ENCODE results near the gene SSTR5.

The SSTR5 gene

DNA sequence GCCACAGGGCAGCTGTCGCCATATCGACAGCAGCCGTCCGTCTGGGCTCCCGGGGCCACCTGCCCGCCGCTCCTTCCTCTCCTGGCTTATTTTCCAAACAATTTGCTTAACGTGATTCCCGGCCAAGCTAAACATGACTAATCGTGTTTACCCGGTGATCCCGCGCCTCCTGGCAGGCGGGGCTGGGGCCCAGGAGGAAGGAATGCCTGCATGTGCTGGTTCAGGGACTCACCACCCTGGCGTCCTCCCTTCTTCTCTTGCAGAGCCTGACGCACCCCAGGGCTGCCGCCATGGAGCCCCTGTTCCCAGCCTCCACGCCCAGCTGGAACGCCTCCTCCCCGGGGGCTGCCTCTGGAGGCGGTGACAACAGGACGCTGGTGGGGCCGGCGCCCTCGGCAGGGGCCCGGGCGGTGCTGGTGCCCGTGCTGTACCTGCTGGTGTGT, 6.1 kb downstream of the SSTR5 start:
- TF ChIP-seq, protein P1, sequence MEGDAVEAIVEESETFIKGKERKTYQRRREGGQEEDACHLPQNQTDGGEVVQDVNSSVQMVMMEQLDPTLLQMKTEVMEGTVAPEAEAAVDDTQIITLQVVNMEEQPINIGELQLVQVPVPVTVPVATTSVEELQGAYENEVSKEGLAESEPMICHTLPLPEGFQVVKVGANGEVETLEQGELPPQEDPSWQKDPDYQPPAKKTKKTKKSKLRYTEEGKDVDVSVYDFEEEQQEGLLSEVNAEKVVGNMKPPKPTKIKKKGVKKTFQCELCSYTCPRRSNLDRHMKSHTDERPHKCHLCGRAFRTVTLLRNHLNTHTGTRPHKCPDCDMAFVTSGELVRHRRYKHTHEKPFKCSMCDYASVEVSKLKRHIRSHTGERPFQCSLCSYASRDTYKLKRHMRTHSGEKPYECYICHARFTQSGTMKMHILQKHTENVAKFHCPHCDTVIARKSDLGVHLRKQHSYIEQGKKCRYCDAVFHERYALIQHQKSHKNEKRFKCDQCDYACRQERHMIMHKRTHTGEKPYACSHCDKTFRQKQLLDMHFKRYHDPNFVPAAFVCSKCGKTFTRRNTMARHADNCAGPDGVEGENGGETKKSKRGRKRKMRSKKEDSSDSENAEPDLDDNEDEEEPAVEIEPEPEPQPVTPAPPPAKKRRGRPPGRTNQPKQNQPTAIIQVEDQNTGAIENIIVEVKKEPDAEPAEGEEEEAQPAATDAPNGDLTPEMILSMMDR (IDR thresholded peaks at IDR 0.05; ENCODE audit: insufficient read depth, low read length, poor library complexity, severe bottlenecking): no peak
- DNase-seq (ENCODE audit: extremely low read depth, insufficient read length): no peak
- H3K27me3 ChIP-seq (replicated peaks; ENCODE audit: control insufficient read depth, insufficient read depth, low read length): no peaks in the 10 kb centered on the region
- H3K4me3 ChIP-seq (replicated peaks; ENCODE audit: low read depth, low read length): no peak overlapping the region
- no peaks in the 10 kb centered on the region for H3K36me3 ChIP-seq (ENCODE audit: control insufficient read depth, insufficient read depth, low read length)

DNA sequence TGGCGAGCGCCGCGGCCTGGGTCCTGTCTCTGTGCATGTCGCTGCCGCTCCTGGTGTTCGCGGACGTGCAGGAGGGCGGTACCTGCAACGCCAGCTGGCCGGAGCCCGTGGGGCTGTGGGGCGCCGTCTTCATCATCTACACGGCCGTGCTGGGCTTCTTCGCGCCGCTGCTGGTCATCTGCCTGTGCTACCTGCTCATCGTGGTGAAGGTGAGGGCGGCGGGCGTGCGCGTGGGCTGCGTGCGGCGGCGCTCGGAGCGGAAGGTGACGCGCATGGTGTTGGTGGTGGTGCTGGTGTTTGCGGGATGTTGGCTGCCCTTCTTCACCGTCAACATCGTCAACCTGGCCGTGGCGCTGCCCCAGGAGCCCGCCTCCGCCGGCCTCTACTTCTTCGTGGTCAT, 6.8 kb downstream of the SSTR5 start:
- DNase-seq (ENCODE audit: extremely low read depth, insufficient read length): no peak
- Histone ChIP-seq H3K27me3 (replicated peaks; ENCODE audit: control insufficient read depth, insufficient read depth, low read length) (no peaks in the 10 kb centered on the region), H3K36me3 (ENCODE audit: control insufficient read depth, insufficient read depth, low read length) (no peaks in the 10 kb centered on the region), H3K4me3 (replicated peaks; ENCODE audit: low read depth, low read length) (no peak overlapping the region)
- TF ChIP-seq, protein P1 (IDR thresholded peaks at IDR 0.05; ENCODE audit: insufficient read depth, low read length, poor library complexity, severe bottlenecking): no peak

DNA sequence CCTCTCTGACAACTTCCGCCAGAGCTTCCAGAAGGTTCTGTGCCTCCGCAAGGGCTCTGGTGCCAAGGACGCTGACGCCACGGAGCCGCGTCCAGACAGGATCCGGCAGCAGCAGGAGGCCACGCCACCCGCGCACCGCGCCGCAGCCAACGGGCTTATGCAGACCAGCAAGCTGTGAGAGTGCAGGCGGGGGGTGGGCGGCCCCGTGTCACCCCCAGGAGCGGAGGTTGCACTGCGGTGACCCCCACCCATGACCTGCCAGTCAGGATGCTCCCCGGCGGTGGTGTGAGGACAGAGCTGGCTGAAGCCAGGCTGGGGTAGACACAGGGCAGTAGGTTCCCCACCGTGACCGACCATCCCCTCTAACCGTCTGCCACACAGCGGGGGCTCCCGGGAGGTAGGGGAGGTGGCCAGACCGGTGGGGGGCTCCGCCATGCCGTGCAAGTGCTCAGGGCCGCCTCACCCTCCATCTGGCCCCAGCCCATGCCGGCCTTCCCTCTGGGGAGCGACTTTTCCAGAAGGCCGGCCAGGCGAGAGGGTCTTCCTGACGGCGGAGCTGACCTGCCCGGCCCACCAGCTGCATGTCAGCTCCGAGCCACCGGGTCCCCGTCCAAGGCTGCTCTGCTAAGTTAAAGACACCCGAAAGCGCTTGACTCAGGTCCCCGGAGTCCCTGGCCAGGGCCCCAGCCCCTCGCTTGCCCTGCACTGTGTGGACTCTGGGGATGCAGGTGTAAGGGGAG, 7.4 kb downstream of the SSTR5 start:
- no peaks in the 10 kb centered on the region for H3K27me3 ChIP-seq (replicated peaks; ENCODE audit: control insufficient read depth, insufficient read depth, low read length)
- H3K36me3 ChIP-seq (ENCODE audit: control insufficient read depth, insufficient read depth, low read length): no peaks in the 10 kb centered on the region
- DNase-seq (ENCODE audit: extremely low read depth, insufficient read length): no peak
- TF ChIP-seq, protein P1 (IDR thresholded peaks at IDR 0.05; ENCODE audit: insufficient read depth, low read length, poor library complexity, severe bottlenecking): no peak
- H3K4me3 ChIP-seq (replicated peaks; ENCODE audit: low read depth, low read length): no peak overlapping the region

DNA sequence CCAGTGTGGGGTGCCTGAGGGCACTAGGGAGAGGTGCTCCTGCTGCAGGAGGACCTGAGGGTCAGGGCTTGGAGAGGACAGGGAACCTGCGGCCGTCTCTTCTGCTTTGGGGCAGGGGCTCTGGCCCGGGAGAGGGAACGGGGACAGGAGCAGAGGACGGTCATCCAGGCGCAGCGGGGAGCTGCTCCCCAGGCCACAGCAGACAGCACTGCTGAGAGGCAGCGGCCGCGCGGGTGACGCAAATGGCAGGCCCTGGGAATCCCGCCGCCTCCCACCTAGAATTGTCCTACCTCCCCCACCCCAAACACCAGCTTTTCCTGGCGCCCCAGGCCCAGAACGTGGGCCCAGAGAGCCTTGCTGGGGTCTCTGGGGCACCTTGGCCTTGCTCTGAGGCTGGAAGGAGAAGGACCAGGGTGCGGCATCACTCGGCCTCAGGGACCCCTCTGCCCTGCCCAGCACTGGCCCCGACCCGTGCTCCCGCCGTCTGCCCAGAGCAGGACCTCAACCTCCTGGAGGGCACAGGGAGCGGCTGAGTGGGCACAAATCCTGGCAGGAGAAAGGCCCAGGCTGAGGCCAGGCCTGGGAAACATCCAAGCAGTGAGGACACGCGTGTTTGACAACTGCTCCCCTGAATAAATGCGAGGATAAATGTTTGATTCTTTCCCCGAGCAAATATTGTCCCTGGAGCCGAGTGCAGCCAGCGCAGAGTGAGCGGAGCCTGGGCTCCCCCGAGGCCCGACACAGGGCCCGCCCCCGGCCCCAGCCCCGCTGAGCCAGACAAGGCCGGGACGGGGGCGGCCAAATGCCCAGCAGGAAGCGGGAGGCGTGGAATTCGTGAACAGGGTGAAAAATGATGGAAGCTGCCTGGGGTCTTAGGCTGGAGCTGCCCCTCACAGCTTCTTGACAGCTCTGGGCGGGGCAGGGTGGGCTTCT, 8.5 kb downstream of the SSTR5 start:
- Histone ChIP-seq H3K27me3 (replicated peaks; ENCODE audit: control insufficient read depth, insufficient read depth, low read length) (no peaks in the 10 kb centered on the region), H3K4me3 (replicated peaks; ENCODE audit: low read depth, low read length) (no peak overlapping the region), H3K36me3 (ENCODE audit: control insufficient read depth, insufficient read depth, low read length) (no peaks in the 10 kb centered on the region)
- DNase-seq (ENCODE audit: extremely low read depth, insufficient read length): no peak
- TF ChIP-seq, protein P1 (IDR thresholded peaks at IDR 0.05; ENCODE audit: insufficient read depth, low read length, poor library complexity, severe bottlenecking): no peak

DNA sequence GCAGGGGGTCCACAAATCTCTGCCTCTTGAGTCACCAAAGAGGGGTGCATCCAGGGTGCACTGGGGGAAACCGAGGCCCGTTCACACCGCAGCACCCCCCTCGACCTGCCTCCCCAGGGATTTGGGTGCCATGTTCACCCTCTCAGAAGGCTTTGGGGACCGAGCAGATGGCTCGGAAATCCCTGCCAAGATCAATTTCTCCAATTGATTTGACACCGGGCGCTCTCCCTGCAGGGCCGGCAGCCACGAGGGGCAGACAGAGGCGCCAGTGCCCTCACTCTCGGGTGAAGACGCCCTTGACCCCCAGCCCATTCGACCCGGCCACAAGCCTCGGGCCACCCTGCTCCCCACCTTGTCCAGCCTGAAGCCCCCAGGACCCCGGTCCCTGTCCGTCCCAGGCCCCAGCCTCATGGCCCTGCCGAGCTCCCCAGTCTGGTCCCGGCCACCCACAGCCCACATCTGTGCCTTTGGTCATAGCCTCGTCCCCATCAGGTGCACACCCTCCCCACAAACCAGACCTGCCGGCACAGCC, 9.3 kb downstream of the SSTR5 start:
- Histone ChIP-seq H3K4me3 (replicated peaks; ENCODE audit: low read depth, low read length) (no peak overlapping the region), H3K27me3 (replicated peaks; ENCODE audit: control insufficient read depth, insufficient read depth, low read length) (no peaks in the 10 kb centered on the region), H3K36me3 (ENCODE audit: control insufficient read depth, insufficient read depth, low read length) (no peaks in the 10 kb centered on the region)
- TF ChIP-seq, protein P1 (IDR thresholded peaks at IDR 0.05; ENCODE audit: insufficient read depth, low read length, poor library complexity, severe bottlenecking): no peak
- DNase-seq (ENCODE audit: extremely low read depth, insufficient read length): no peak

All from GM06990 (cell line).